Measurements from ENCODE around the gene FCHSD2. TPM values are rescaled to one million over a fixed set of nuclear protein-coding genes. Genes with fewer than 3 reads are reported as not detected.

FCHSD2 gene
- polyA plus RNA-seq, 1 donor = 22.8 TPM

DNA sequence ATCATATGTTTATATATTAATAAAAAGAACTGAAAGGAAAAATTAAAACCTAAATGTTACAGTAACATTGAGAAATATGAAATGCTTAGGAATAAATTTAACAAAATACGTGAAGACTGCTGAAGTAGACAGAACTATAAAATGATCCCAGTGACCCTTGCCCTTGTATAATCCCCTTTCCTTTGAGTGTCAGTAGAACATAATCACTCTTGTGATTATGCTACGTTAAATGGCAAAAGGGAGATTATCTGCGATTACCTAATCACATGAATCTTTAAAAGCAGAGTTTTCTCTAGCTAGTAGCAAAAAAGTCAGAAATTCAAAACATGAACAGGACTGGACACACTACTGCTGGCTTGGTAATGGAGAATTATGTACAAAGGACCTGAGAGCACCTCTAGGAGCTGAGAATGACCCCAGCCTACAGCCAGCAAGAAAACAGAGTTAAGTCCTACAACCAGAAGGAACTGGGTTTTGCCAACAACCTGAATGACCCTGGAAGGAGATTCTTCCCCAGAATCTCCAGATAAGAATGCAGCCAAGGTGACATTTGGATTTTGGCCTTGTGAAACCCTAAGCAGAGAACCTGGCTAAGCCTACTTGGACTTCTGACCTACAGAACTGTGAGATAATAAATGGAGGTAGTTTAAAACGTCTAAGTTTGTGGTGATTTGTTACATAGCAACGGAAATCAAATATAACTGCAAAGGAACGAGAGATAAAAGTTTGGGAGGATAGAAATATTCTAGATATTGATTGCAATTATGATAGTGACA lies 170.7 kb downstream of the FCHSD2 start:
- no peak for DNase-seq (ENCODE audit: low read depth)

DNA sequence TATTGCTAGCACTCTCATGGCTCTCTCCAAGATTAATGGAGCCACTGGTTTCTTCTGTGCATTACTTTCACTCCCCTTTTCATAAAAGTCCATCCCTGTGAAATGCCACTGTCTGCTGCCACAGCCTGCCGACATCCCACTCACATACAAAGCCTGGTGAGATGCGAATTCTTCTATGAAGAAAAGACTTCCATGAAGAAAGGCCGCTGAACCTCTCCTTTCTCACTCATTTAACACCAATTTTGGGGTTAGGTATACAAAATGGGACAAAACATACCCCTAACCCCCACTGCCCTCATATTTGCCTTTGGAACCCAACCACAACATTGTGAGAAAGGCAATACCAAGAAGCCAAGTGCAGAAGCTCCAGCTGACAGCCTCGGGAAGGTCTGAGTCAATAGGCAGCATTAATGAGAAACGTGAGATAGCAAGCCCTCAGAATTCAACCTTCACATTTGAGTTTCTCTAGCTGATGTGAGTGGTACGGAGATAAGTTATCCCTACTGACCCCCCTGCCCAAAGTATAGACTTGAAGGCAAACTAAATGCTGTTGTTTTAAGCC lies 171.5 kb downstream of the FCHSD2 start:
- no peak for DNase-seq (ENCODE audit: low read depth)

DNA sequence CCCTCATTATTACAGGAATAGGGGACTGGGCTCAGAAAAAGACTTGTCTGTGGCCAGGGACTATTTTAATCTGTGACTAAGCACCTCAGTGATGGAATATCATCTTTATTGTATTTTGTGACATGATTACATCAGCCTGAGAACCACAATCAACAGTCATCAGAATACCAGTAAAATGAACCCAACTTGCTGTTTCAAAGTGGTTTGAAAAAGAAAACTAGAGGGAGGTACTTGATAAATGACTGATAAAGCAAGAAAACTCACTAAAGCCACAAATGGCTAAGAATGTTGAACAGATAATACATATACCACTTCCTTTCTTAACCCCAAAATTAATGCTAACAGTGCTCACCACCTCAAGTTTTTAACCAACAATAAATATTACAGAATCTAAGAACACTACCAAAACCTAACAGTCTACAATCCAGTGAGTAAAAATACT lies 172.2 kb downstream of the FCHSD2 start:
- no peak for DNase-seq (ENCODE audit: low read depth)

DNA sequence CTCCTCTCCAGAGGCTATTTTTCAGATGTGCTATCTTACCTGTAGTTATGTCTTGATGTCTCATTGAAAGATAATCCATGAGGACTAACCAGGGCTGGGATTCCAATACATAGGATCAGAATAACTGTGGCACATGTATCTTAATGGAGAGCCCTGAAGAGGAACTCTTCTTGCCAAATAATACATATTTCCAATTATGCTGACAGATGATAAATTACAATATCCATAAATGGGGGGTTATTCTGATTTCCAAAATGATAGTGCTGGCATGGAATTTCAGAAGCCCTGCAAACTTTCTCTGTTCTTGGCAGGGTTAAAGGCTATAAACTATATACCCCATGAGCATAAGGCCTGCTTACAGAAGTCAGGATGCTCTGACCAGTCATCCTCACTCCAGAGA lies 173.7 kb downstream of the FCHSD2 start:
- no peak for DNase-seq (ENCODE audit: low read depth)

DNA sequence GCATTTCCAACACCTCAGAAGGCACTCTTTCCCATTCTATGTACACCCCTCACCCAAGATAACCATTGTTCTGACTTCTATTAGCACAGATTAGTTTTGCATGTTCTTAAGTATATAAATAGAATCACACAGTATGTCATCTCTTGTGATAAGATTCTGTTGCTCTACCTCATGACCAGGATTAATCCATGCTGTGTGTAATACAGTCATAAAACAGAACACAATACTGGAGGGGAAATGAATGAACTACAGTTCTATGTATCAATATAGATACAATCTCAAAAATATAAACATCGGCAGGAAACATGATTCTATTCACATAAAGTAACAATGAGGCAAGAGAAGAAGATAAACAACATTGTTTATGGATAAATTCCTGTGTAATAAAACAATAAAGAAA lies 176.4 kb downstream of the FCHSD2 start:
- DNase-seq (ENCODE audit: low read depth) = no peak

DNA sequence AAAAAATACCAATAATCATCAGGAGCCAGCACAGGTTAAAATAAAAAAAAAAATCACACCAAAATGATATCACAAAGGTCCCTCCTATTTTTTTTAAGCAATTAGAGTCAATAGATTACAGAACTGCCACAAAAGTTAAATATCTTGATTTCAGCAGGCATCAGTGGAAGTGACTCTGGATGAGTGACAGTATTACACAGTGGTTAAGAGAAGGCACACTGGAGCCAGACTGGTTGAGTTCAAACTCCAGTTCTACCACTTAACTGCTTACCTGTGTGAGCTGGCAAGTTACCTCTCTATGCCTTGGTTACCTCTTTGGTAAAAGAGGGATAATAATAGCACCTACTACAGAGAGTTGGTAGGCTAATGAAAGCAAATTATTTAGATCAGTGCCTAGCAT lies 179.4 kb downstream of the FCHSD2 start:
- DNase-seq (ENCODE audit: low read depth) = no peak

DNA sequence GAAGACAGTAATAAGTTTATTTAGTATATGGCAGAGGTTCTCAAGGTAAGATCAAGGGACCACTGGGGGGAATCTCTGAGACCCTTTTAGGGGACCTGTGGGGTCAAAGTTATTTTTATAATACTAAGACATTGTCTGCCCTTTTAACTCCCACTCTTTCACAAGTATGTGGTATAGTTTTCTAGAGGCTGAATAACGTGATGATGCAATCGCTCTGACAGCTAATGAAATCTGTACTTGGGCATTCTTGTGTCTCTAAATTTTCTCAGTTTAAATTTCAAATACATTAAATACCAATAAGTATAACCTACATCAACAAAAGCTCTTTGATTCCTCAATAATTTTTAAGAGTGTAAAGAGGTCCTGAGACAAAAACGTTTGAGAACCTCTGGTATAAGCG lies 180.0 kb downstream of the FCHSD2 start:
- DNase-seq (ENCODE audit: low read depth) = no peak

DNA sequence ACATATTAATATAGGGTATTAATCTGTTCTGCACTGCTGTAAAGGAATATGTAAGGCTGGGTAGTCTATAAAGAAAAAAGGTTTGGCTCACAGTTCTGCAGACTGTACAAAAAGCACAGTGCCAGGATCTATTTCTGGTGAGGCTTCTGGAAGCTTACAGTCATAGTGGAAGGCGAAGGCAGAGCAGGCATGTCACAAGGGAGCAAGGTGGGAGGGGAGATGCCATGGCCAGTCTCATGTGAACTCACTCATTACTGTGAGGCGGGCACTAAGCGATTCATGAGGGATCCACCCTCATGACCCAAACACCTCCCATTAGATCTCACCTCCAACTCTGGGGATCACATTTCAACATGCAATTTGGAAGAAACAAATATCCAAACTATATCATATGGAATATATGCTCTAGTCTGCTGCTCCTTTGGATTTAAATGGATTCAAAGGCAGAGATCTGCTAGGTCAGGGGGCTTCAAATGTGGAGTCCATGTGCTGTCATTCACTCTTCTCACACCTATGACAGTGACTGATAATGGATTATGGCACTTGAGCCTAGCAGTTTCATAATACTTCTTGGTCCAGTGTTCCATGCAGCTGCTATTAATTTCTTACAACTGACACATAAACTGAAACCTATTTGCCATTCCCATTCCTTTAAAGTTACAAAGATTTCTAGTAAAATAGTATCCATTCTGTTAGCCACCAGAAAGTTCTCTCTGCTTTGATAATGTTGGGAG lies 182.0 kb downstream of the FCHSD2 start:
- DNase-seq (ENCODE audit: low read depth) = no peak

DNA sequence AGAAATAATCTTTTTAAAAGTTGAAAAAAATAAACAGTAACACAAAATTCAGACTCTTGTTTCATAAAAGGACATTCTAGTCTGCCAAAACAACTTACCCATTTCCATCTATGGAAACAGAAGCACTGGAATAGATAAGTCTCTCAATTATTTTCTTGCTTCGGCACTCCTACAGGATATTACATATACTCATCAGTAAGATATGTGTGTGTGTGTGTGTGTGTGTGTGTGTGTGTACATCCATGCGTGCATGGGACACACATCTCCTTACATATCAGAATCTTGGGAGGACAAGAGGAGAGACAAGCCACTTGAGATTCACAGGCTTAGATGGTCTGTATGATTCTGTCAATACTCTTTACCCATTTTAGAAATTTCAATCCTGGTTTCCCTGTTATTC lies 183.3 kb downstream of the FCHSD2 start:
- DNase-seq (ENCODE audit: low read depth) = no peak

DNA sequence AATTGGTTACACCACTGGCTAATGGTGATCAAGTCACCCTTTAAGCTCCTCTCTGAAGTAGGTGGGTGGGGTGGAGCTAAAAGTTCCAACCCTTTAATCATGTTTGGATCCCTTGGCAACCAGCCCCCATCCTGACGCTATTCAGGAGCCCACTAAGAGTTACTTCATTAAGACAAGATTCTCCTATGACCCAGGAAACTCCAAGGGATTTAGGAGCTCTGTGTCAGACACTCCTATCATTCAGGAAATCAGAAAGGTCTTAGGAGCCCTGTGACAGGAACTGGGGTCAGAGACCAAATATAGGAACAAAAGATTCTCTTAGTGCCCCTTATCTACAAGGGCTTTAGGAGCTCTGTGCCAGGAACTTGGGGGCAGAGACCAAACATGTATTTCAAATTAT lies 186.7 kb downstream of the FCHSD2 start:
- DNase-seq (ENCODE audit: low read depth) = no peak

DNA sequence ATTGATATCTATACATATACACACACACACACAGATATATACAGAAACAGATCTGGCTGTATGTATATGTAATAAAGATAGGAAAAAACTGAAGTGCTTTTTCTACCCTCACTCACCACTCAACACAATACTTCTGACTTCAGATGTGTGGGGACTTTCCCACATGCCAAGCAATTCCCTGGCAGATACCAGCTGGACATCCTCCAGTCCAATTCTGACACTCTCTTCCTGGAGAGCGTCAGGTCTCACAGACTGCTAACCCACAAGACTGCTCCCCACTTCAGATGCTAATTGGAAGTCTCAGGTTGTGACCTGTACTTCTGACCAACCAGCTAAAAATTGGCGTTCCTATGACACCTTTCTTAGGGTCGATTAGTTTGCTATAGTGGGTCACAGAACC lies 187.3 kb downstream of the FCHSD2 start:
- no peak for DNase-seq (ENCODE audit: low read depth)

DNA sequence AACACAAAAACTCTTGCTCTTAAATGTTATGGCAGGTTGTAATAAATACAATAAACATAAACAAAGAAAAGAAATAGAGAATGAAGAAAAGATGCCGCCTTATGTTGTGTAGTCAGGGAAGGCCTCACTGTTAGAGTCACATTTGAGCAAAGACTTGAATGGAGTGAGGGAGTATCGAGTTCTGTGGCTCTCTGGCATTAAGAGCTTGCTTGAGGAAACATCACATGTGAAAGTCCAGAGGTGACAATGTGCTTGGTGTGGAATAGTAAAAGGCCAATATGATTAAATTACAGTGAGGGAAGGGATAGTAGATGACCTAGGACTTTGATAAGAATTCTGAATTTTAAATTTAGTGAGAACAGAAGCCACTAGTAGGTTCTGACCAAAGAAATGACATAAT lies 188.5 kb downstream of the FCHSD2 start:
- DNase-seq (ENCODE audit: low read depth) = no peak

DNA sequence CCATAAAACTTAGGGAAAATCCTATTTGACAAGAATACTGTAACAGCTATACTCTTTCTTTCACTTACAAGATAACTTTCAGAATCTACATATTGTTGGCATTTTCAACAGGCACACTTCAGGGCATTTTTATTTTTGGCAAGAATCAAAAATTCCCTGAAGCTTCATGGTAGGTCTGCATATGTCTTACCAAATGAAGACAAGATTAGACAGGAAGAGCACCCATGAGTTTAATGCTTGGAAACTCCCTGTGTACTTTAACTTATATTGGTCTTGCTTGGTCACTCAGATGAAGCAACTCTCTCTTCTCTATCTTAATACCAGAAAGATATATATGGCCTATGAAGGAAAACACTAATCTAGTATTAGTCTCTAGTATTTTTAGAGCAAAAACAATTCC lies 190.2 kb downstream of the FCHSD2 start:
- no peak for DNase-seq (ENCODE audit: low read depth)

DNA sequence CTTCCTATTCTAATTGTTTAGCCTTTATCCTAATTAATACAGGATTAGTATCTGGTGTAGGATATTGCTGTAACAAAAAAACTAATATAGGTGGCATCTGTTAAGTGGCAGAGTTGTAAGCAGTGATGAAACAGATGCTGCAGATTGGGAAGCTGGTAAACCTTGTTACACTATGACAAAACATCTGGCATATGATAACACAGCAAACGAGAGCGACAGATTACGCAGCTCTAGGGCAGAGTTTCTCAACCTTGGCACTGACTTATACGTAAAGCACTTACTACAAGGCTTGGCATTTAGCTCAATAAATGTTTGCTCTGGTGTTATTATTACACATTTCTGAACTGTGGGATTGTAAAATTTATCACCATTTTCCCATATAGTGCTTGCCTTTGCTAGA lies 190.9 kb downstream of the FCHSD2 start:
- DNase-seq (ENCODE audit: low read depth) = no peak

DNA sequence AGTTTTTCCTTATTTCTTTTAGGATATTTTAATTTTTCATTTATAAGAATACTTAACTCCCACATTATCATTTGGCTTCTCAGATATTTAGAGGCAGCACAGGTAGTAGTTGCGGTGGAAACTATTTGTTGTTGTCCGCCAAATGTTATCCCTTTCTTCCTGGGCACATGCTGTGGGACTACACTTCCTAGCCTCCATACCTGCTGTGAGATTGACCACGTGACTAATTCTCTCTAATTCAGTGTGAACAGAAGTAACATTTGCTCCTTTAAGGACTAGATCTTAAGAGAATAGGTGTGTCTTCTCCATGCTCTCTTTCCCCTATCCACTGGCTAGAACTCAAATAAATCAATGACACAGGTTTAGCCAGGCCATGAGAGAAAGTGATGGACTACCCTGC lies 191.4 kb downstream of the FCHSD2 start:
- DNase-seq (ENCODE audit: low read depth) = no peak

DNA sequence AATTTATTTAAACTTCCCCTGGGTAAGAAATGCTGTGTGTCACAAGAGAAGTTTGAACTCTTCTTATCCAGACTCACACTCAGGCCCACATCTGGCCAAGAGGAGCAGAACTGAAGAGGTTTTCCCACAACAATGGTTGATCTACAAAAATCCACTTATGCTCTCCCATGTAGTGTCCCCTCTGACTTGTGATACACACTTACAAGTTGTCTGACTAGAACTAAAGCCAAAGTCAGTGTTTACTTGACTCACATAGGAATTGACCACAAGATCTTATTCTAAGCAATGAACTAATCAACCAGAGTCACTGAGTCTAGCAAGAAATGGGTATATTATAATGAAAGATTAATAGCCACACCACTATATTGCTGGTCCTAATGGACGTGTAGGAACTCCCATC lies 194.9 kb downstream of the FCHSD2 start:
- DNase-seq (ENCODE audit: low read depth) = no peak

DNA sequence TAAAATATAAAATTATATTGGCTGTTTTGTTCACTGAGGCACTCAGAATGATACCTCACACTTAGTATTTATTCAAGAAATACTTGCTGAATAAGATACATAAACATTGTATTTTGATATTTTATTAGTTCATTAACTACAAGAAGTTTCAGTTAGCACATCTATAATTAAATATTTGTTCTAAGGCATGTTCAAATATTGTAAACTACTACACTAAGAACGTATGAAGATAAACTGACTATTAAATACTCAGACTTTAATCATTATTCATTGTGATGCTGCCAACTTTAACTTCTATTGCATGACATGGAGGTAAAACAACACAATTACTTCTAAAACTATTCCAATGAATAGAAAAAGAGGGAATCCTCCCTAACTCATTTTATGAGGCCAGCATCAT lies 198.5 kb downstream of the FCHSD2 start:
- DNase-seq (ENCODE audit: low read depth) = no peak

DNA sequence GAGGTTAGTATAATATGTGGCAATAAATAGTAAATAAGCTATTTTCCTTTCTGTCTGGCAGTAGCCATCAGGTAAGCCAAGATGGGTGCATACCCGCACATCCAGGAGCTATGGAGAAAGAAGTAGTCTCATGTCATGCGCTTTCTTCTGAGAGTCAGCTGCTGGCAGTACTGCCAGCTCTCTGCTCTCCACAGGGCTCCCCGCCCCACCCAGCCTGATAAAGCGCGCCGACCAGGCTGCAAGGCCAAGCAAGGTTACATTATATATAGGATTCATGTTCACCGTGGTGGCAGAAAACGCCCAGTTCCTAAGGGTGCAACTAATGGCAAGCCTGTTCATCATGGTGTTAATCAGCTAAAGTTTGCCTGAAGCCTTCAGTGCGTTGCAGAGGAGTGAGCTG lies 201.7 kb downstream of the FCHSD2 start:
- no peak for DNase-seq (ENCODE audit: low read depth)

DNA sequence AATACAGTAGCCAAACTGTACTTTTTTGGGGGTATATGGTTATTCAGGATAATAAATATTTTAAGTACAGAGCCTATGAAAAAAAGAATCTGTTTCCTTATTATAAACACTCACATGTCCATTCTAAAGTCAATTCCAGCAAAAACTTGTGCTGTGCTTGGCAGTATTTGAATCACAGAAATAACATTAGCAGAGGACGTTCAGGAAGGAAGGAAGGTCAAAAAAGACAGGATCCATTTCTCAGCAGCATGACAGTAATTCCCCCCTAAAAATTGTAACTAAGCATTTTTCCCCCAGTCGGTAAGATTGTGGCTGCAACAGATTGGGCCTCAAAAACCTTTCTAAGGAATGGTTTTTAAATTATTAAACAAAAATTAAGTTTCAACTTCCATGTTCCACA lies 203.1 kb downstream of the FCHSD2 start:
- DNase-seq (ENCODE audit: low read depth) = no peak

DNA sequence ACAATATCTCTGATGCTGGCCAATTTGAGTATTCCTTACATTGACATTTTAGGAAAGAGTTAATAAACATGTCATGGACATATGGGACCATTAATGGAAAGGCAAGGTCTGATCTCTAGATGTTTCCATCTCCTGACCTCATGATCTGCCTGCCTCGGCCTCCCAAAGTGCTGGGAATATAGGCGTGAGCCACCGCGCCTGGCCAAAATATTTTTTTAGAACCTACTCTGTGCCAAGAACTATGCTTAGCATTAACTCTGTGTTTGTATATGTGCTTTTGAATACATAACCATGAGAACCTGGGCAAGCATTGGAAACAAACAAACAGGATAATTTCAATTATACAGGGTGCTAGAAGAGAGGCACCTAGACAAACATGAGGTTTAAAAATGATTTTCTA lies 204.7 kb downstream of the FCHSD2 start:
- no peak for DNase-seq (ENCODE audit: low read depth)

DNA sequence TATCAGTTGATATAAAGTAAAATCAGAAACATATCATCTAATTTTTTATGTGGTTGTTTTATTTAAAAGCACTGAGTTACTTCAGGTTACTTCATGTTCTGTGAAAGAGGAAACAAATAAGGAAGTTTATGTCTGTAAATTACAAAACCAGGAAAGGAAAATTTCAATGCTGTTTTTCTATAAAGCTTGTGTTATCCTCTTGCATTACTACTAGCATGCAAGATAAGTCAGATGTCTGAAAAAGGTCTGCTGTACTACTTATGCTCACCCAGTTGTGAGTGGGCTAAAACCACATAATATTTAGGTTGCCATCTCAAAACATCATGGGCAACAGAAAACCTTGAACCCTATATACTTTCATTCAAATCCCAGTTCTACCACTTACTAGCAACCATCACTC lies 206.4 kb downstream of the FCHSD2 start:
- no peak for DNase-seq (ENCODE audit: low read depth)

DNA sequence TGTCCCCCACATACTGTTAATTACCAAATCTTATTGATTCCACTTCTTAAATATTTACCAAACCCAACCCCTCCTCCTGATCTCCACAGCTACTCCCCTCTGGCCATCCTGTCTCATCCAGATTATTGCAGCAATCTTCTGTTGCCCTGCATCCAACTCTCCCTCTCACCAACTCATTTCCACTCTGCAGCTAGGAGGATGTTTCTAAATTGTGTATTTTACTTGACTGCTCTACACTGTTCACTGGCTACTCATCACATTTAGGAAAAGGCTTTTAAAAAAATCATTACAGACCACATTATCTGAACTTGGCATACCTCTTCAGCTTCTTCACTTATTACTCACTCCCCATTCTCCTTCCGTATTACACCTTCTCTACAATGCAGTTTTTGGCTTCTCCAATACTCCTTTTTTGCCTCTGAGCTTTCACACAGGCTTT lies 210.0 kb downstream of the FCHSD2 start:
- no peak for DNase-seq (ENCODE audit: low read depth)

DNA sequence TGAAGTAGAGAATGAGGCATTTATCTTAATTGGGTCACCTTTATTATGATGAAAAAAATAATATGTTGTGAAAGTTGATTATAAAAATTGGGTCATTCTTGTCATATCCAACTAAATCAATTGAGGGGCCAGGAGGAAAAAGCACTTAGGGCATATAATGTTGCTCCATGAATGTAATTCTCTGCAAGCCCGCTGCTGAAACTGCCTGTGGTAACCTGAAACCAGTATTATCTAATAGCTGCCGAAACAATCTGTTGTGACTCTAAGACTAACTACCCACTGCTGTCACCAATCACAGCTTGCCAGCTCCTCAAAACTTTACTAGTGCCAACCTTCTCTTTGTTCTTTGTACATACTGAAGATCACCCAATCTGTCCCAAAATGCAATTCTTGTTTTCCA lies 212.1 kb downstream of the FCHSD2 start:
- DNase-seq (ENCODE audit: low read depth) = no peak
